Hindlimb muscle (tissue), 1 donor: ENCODE results near the gene KRT24. TPM values are rescaled to one million over a fixed set of nuclear protein-coding genes. Genes with fewer than 3 reads are reported as not detected.
A peak's percentile ranks its signal among the peaks of the same experiment; 100 is the strongest.

ENCODE experiments used
- DNase-seq: peaks from one replicate; pipeline ENCODE4 v3.0.0-alpha.2; 2013
- polyA plus RNA-seq: library from polyadenylated mRNA; unstranded; fragments of 120-200 nt; gene quantifications from one replicate; pipeline ENCODE4 v1.2.1, GENCODE V29; 2013; ENCODE audit not compliant: insufficient read length

The KRT24 gene
- polyA plus RNA-seq, 1 donor = not detected

DNA sequence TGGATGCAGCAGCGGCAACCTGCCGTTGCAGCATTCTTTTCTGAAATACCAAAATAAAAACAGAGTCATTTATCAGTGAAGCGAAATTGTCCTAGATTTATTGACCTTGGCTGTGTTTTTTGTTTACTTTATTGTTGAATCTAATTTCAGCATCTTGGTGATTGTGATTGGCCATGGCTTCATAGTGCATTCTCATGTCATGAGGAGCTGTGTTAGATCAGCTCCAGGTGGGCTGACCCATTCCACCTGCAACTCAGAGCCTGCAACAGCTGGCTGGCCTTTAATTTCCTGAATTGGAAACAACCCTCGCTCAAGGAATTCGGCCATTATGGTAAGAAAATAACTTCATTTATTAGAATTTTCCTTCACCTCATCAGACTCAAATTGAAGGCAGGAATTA is 16.4 kb downstream of the KRT24 start:
- DNase-seq = no peak

- no peak for DNase-seq
Measured at GRCh38 chr17:40686192-40686591, 17.4 kb downstream of the KRT24 start.

DNA sequence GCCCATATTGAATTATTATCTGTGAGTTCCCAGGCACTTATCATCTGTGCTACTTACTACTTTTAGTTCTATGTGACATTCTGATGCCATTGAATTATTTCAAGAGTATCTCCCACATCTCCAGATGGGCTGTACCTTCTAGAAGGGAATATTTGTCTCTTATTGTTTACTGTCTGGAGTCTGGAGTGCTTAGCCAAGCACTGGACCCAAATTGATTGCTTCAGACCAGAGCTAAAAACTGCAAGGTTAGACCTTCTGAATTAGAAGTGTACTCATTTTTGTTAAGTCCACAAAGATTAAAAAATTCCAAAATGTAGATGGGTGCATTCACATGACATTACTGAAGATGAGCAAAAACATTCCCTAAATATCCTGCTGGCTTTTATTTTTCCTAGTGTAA is 22.6 kb downstream of the KRT24 start:
- DNase-seq = no peak

- DNase-seq = no peak
Measured at GRCh38 chr17:40679523-40679907, 24.0 kb downstream of the KRT24 start.

- DNase-seq = no peak
Measured at GRCh38 chr17:40678902-40679522, 24.5 kb downstream of the KRT24 start.

DNA sequence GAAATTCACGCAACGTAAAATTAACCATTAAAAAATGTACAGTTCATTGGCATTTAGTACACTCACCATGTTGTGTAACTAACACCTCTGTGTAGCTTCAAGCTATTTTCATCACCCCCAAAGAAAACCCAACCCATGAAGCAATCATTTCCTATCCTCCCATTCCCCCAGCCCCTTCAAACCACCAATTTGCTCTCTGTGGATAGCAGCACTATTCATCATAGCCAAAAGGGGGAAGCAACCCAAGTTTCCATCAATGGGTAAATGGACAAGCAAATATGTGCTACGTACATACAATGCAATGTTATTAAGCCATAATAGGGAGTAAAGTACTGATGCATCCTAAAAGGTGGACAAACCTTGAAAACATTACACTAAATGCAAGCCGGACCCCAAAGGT is 27.6 kb downstream of the KRT24 start:
- no peak for DNase-seq

DNA sequence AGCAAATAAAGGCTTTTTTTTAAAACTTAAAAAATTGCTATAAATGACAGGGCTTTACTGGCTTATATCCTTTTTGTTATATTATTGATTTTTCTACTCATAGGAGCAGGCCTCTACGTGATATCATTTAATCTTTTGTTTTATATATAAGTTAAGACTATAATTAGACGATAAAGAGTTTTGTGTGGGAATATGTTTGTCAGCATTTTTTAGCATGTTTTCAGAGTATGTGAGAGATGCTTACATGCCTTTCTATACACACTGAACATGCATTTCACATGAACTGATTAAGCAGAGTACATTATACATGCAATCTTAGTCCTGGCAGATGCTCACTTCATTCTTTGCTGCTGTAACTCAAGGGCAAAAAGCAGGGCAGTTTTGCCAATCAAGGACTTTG is 30.9 kb downstream of the KRT24 start:
- DNase-seq = no peak

- DNase-seq = no peak
Measured at GRCh38 chr17:40671282-40671681, 32.3 kb downstream of the KRT24 start.

DNA sequence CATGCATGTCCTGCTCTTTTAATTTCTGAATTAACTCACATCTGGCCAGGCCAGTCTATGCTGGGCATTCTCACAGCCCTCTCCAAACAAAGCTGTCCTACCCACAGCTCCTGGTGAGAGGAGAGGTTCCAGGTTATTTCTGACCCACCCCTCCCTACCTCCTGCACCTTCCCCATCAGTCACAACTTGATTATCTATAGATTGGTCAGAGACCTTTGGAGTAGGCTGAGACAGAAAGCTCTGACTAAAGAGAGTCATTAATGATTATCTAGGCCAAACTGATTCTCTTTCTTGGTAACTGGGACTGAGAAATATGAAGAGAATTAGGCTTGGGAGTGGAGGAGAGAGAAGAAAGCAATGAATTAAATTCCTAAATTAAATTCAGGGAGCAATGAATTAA is 37.2 kb downstream of the KRT24 start:
- no peak for DNase-seq

- peak; percentile 4 for DNase-seq
Measured at GRCh38 chr17:40664582-40665333, 38.8 kb downstream of the KRT24 start, which contains the start of gene KRT222. TSS of gene KRT222 (minus strand) at chr17:40665177. CDS start at chr17:40665099, 78 bp downstream.

DNA sequence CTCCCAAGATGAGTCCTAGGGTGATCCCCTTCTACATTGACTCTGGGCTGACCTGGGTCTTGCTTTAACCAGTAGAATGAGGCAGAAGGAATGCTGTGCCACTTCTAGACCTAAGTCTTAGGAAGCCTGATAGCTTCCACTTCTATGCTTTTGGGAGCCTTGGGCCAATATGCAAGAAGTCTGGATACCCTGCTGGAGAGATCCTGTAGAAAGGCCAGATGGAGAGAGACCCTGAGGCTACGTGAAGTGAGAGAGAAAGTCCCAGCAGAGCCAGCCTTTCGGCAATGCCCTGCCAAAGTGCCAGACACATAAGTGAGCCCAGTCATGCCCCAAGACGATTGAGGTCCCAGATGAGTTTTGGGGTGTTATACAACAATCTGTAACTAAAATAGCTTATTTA is 40.3 kb downstream of the KRT24 start:
- no peak for DNase-seq

DNA sequence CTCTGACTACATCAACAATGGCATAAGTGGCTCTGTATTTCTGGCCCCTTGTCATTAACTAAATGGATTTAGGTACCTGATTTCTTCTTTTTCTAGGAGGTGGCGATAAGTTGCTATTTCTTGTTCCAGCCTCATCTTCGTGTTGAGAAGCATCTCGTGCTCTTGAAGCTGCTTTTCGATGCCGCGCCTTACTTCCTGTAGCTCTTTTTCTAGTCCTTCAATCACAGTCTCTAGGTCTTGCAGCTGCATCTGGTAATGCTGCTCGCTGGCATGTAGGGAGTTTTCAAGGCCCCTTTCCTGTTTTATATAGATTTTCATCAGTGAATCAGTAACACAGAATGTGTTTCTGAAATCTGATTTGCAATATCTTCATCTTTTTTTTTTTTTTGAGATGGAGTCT is 43.6 kb downstream of the KRT24 start:
- DNase-seq = no peak

DNA sequence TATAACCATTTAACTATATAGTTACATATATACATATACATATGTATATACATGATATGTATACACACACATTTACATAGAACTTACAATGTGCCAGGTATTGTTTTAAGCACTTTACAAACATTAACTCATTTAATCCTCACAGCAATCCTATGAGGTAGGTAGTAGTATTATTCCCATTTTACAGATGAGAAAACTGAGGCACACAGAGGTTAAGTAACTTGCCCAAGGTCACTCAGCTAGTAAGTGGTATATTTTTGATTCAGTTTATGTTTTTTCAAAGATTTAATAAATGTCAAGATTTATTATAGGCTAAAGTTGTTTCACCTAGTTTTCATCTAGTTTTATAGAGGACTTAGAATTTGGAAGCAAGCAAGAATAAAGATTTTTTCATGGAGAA is 45.2 kb downstream of the KRT24 start:
- no peak for DNase-seq

GRCh38 chr17:40651939-40652338 is 51.6 kb downstream of the KRT24 start:
- DNase-seq = no peak

GRCh38 chr17:40648384-40648968 is 55.1 kb downstream of the KRT24 start:
- DNase-seq = no peak

Other genes with a start within 250 kb of the KRT24 start
- 0.14 TPM for gene TNS4, start 202.1 kb downstream of the KRT24 start, polyA plus RNA-seq
- 0.49 TPM for gene CCR7, start 138.3 kb downstream of the KRT24 start, polyA plus RNA-seq
- gene SMARCE1, start 55.9 kb downstream of the KRT24 start, polyA plus RNA-seq = 113 TPM
- 0.08 TPM for gene KRT222, start 38.6 kb downstream of the KRT24 start, polyA plus RNA-seq
- 0.19 TPM for gene KRT25, start 51.6 kb upstream of the KRT24 start, polyA plus RNA-seq
- gene KRT26, start 68.4 kb upstream of the KRT24 start, polyA plus RNA-seq = not detected
- not detected for gene KRT27, start 78.8 kb upstream of the KRT24 start, polyA plus RNA-seq
- gene KRT28, start 96.2 kb upstream of the KRT24 start, polyA plus RNA-seq = not detected
- gene KRT10, start 118.9 kb upstream of the KRT24 start, polyA plus RNA-seq = 61.7 TPM
- gene KRT12, start 163.5 kb upstream of the KRT24 start, polyA plus RNA-seq = 0.31 TPM
- gene KRT20, start 181.5 kb upstream of the KRT24 start, polyA plus RNA-seq = not detected
- 0.23 TPM for gene KRT23, start 233.9 kb upstream of the KRT24 start, polyA plus RNA-seq